GM19468 (cell line): Measurements from ENCODE around the gene FBXL13.
"Not testable (repeated sequence)": the region's sequence is repeated elsewhere in the genome, so short reads cannot be mapped to it uniquely, and the experiment has no call there.

Experiments used
- ATAC-seq: cut with Tn5 transposase; IDR thresholded peaks from one replicate; pipeline ENCODE4 v1.9.1; 2021; ENCODE audit warnings: mild to moderate bottlenecking, moderate library complexity, moderate number of reproducible peaks; ENCODE audit not compliant: unreplicated experiment; ENCODE audit errors: extremely low read depth

The FBXL13 gene

GRCh38 chr7:102794567-102794966 is 280.0 kb downstream of the FBXL13 start:
- ATAC-seq: not testable (repeated sequence)

GRCh38 chr7:102791831-102792230 is 282.8 kb downstream of the FBXL13 start:
- ATAC-seq: not testable (repeated sequence)

GRCh38 chr7:102791367-102791766 is 283.2 kb downstream of the FBXL13 start:
- not testable (repeated sequence) for ATAC-seq

- not testable (repeated sequence) for ATAC-seq
These were observed 284.1 kb downstream of the FBXL13 start for GRCh38 chr7:102790364-102791100.

GRCh38 chr7:102788770-102789169 is 285.8 kb downstream of the FBXL13 start:
- ATAC-seq: not testable (repeated sequence)

- ATAC-seq: not testable (repeated sequence)
These were observed 293.7 kb downstream of the FBXL13 start for GRCh38 chr7:102780926-102781325.

GRCh38 chr7:102778663-102779062 is 295.9 kb downstream of the FBXL13 start:
- ATAC-seq: not testable (repeated sequence)

GRCh38 chr7:102776217-102776616 is 298.4 kb downstream of the FBXL13 start:
- ATAC-seq: not testable (repeated sequence)

- not testable (repeated sequence) for ATAC-seq
These were observed 304.1 kb downstream of the FBXL13 start for GRCh38 chr7:102770467-102770866.

- not testable (repeated sequence) for ATAC-seq
These were observed 304.9 kb downstream of the FBXL13 start for GRCh38 chr7:102769657-102770192.

GRCh38 chr7:102763295-102763905 is 311.2 kb downstream of the FBXL13 start:
- ATAC-seq: not testable (repeated sequence)
